OCI-LY7 (cell line): Measurements from ENCODE around the gene PTRH1. TPM values are rescaled to one million over a fixed set of nuclear protein-coding genes. Genes with fewer than 3 reads are reported as not detected.

ENCODE experiments used
- BruUV-seq: library from RNA; stranded (reverse); fragments of 400-500 nt; replicated peaks from 2 replicates; lab custom pipeline; 2021; lab: Mats Ljungman, UMichigan
- CTCF ChIA-PET: fragments of 300-600 bp; sonication (Branson Sonifier 250); formaldehyde crosslinking; loops from one replicate; lab custom pipeline; 2022; ENCODE audit warnings: antibody characterized with exemption; ENCODE audit not compliant: unreplicated experiment; lab: Charles Lee
- POLR2A ChIA-PET: fragments of 300-600 bp; sonication (Branson Sonifier 250); formaldehyde crosslinking; loops from one replicate; lab custom pipeline; 2022; ENCODE audit warnings: antibody characterized with exemption; lab: Charles Lee
- DNase-seq: peaks from one replicate; pipeline ENCODE4 v3.0.0-alpha.2; 2015; ENCODE audit warnings: low spot score
- H2AFZ ChIP-seq: fragments of 200-600 bp; sonication (generic), shearing (Covaris generic); 2 replicates; pipeline ENCODE4 v1.6.1; 2014; ENCODE audit warnings: mild to moderate bottlenecking, antibody characterized with exemption, low read length, moderate library complexity
- H3K27ac ChIP-seq: fragments of 200-600 bp; sonication (generic); 2 replicates; pipeline ENCODE4 v1.5.1; 2014; ENCODE audit warnings: mixed run types, low read depth, mild to moderate bottlenecking, moderate library complexity, low read length, inconsistent platforms; ENCODE audit not compliant: poor library complexity, severe bottlenecking
- H3K36me3 ChIP-seq: fragments of 200-600 bp; sonication (generic); 2 replicates; pipeline ENCODE4 v1.6.1; 2014; ENCODE audit warnings: mild to moderate bottlenecking, antibody characterized with exemption, low read length, moderate library complexity, mixed read lengths; ENCODE audit not compliant: insufficient read depth
- H3K4me1 ChIP-seq: fragments of 200-600 bp; sonication (generic); 2 replicates; pipeline ENCODE4 v1.5.1; 2014; ENCODE audit warnings: mild to moderate bottlenecking, low read length; ENCODE audit not compliant: insufficient read depth, poor library complexity, severe bottlenecking
- H3K4me2 ChIP-seq: fragments of 200-600 bp; sonication (generic); 2 replicates; pipeline ENCODE4 v1.6.1; 2014; ENCODE audit warnings: mild to moderate bottlenecking, low read length
- H3K4me3 ChIP-seq: fragments of 200-600 bp; sonication (generic); 2 replicates; pipeline ENCODE4 v1.5.1; 2014; ENCODE audit warnings: mild to moderate bottlenecking, low read depth, low read length; ENCODE audit not compliant: poor library complexity, severe bottlenecking
- H3K79me2 ChIP-seq: fragments of 200-600 bp; sonication (generic); 2 replicates; pipeline ENCODE4 v1.6.1; 2016; ENCODE audit warnings: low read depth, mild to moderate bottlenecking, low read length, moderate library complexity, mixed read lengths; ENCODE audit not compliant: insufficient read depth
- H3K9me2 ChIP-seq: fragments of 200-600 bp; sonication (generic); 2 replicates; pipeline ENCODE4 v1.6.1; 2016; ENCODE audit warnings: mild to moderate bottlenecking, low read length, mixed read lengths; ENCODE audit not compliant: insufficient read depth
- H3K9me3 ChIP-seq: fragments of 200-600 bp; sonication (generic); 2 replicates; pipeline ENCODE4 v1.6.1; 2014; ENCODE audit warnings: mild to moderate bottlenecking, mixed run types, low read length, mixed read lengths
- H4K20me1 ChIP-seq: fragments of 200-600 bp; sonication (generic); 2 replicates; pipeline ENCODE4 v1.6.1; 2014; ENCODE audit warnings: mild to moderate bottlenecking, antibody characterized with exemption, low read length, moderate library complexity, mixed read lengths; ENCODE audit not compliant: insufficient read depth
- EZH2phosphoT487 ChIP-seq: fragments of 200-600 bp; sonication (generic); IDR thresholded peaks from 2 replicates; pipeline ENCODE4 v1.6.1; 2018; ENCODE audit warnings: low read depth, borderline replicate concordance, mild to moderate bottlenecking, mixed run types, antibody characterized with exemption, low read length, moderate library complexity, mixed read lengths
- intact Hi-C: fragments of 100-400 bp; cut with micrococcal nuclease; formaldehyde crosslinking; loops from one replicate; pipeline ENCODE4 v1.10.0; 2022; ENCODE audit not compliant: unreplicated experiment
- total RNA-seq, 2 experiments: library from RNA; depleted of rRNA in 1 of 2; stranded (reverse); fragments of >200 nt in 1 of 2; shearing (Covaris generic) in 1 of 2; gene quantifications; 2 replicates each; pipeline ENCODE4 v1.2.3, GENCODE V29; 2014 to 2022
- TF ChIP-seq, protein P1 (sequence below): fragments of 200-600 bp; sonication (generic); conservative IDR thresholded peaks from 2 replicates; pipeline ENCODE4 v1.5.1; 2014; ENCODE audit warnings: mild to moderate bottlenecking, antibody characterized with exemption, low read length, moderate library complexity, mixed read lengths

PTRH1 gene
- total RNA-seq, 2 experiments from 2014 or later = 8.9 to 11.1 TPM

DNA sequence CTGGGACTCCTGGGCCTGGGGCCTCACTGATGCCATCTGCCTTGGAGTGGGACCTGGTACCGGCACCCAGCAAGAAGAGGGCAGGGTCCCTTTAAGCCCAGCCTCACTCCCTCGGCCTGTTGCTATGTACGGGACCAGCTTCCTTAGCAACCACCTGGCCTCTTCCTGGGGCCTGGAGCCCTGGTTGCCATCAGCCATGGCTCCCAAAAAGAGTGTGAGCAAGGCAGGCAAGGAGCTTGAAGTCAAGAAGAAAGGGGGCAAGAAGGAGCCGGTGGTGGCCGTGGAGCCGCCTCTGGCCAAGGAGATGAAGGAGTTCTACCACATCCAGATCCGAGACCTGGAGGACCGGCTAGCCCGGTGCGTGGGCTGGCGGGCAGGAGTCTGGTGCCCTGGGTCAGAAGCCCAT lies 8.6 kb downstream of the PTRH1 start, which contains the start of gene CFAP157:
Gene CFAP157, plus strand, starts transcription at position 153 of the 406 bp plus-strand sequence. Its CDS starts 44 bp downstream, at position 197.
- Histone ChIP-seq H4K20me1 (no peaks in the 10 kb centered on the region), H3K9me3 (no peaks in the 10 kb centered on the region), H3K4me1 (peaks cover 18% of the 10 kb centered on the region), H2AFZ (no peak within 1 kb of the TSS), H3K27ac (no peak within 1 kb of the TSS), H3K79me2 (no peaks in the 10 kb centered on the region), H3K9me2 (no peaks in the 10 kb centered on the region), H3K4me2 (no peak within 1 kb of the TSS), H3K36me3 (no peaks in the 10 kb centered on the region), H3K4me3 (no peak within 1 kb of the TSS)
- BruUV-seq = no TSS peak
- CTCF ChIA-PET = interaction anchor here (0.6 kb wide), 1 partner anchor 77 kb away, joined by 9 read pairs; no protein-coding TSS in a partner anchor
- POLR2A ChIA-PET = no interaction called here
- intact Hi-C loops = no loop called here
- peak; percentile 15 for DNase-seq
- TF ChIP-seq, protein P1, sequence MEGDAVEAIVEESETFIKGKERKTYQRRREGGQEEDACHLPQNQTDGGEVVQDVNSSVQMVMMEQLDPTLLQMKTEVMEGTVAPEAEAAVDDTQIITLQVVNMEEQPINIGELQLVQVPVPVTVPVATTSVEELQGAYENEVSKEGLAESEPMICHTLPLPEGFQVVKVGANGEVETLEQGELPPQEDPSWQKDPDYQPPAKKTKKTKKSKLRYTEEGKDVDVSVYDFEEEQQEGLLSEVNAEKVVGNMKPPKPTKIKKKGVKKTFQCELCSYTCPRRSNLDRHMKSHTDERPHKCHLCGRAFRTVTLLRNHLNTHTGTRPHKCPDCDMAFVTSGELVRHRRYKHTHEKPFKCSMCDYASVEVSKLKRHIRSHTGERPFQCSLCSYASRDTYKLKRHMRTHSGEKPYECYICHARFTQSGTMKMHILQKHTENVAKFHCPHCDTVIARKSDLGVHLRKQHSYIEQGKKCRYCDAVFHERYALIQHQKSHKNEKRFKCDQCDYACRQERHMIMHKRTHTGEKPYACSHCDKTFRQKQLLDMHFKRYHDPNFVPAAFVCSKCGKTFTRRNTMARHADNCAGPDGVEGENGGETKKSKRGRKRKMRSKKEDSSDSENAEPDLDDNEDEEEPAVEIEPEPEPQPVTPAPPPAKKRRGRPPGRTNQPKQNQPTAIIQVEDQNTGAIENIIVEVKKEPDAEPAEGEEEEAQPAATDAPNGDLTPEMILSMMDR = no peak
- TF ChIP-seq EZH2phosphoT487 = no peak

DNA sequence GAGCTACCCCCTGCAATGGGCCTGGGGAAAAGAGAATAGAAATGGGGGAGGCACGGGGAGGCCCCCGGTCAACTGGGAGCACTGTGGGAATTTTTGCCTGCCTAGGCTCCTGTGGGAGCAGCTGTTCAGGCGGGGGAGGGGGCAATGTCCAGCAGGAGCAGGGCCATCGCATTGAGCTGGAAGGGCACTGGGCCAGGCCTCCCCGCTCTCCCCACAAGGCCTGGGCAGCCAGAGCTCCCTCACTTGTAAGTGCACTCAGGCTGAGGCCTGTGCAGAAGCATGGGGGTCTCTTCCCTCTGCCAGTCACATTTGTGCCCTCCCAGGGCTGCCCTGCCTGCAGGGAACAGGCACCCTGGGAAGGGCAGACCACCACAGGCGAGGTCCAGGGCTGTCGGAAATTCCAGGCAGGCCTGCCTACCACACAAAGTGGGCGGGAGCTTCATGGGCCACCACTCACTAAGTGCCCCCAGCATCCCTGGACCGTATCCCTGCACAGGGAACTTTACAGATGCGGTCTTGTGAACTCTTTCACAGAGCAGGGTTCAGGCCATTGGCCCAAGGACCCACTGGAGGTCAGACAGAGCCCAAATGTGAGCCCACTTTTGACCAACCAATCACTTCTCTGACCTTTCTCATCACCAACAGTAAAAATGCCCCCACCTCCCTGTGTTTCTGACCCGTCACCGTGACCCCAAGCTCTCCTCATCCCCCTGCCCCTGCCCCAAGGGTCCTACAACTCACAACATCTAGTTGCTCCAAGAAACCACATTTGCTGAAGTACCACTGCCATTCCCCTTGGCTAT lies 9.7 kb downstream of the PTRH1 start:
- Histone ChIP-seq H3K36me3 (no peaks in the 10 kb centered on the region), H3K4me3 (no peak overlapping the region), H3K9me3 (no peaks in the 10 kb centered on the region), H3K9me2 (no peaks in the 10 kb centered on the region), H2AFZ (no peak overlapping the region), H3K4me2 (no peak overlapping the region), H3K27ac (no peak overlapping the region), H4K20me1 (no peaks in the 10 kb centered on the region), H3K79me2 (no peaks in the 10 kb centered on the region), H3K4me1 (peaks cover 10% of the 10 kb centered on the region)
- CTCF ChIA-PET = no interaction called here
- intact Hi-C loops = no loop called here
- TF ChIP-seq, protein P1 = no peak
- no peak for TF ChIP-seq EZH2phosphoT487
- no peak for DNase-seq
- POLR2A ChIA-PET = interaction anchor here (1.4 kb wide), 1 partner anchor 10 kb away, joined by 3 read pairs; the partner anchor contains the start of gene PTRH1
- BruUV-seq = no TSS peak
